GM21717 (cell line): Measurements from ENCODE around the gene CDYL2.

Source experiments
- ATAC-seq: cut with Tn5 transposase; IDR thresholded peaks from one replicate; pipeline ENCODE4 v1.9.1; 2021; ENCODE audit warnings: mild to moderate bottlenecking, moderate library complexity; ENCODE audit not compliant: unreplicated experiment

Gene CDYL2

GRCh38 chr16:80710918-80711317 is 93.5 kb downstream of the CDYL2 start:
- peak; percentile 92 for ATAC-seq

- ATAC-seq: no peak
Measured at GRCh38 chr16:80708823-80709222, 95.6 kb downstream of the CDYL2 start.

DNA sequence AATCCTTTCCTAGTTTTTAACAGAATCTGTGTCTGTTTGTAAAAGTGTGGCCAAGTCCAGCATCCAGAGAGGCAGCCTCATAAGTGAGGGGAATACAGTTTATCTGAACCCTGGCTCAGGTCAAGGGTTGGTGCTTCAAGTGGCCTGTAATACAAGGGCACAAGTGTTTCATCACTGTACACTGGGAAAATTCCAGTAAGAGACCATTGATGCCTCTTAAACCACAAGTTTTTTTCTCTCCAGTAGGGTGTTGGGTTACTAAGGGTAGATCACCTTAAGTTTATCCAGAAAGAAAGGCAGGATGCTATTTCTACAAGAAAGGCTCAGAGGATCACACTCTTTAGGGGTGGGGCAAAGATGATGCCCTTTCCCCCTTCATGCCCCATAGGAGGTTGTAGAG is 96.7 kb downstream of the CDYL2 start:
- ATAC-seq: no peak

- no peak for ATAC-seq
Measured at GRCh38 chr16:80705596-80705995, 98.8 kb downstream of the CDYL2 start.

DNA sequence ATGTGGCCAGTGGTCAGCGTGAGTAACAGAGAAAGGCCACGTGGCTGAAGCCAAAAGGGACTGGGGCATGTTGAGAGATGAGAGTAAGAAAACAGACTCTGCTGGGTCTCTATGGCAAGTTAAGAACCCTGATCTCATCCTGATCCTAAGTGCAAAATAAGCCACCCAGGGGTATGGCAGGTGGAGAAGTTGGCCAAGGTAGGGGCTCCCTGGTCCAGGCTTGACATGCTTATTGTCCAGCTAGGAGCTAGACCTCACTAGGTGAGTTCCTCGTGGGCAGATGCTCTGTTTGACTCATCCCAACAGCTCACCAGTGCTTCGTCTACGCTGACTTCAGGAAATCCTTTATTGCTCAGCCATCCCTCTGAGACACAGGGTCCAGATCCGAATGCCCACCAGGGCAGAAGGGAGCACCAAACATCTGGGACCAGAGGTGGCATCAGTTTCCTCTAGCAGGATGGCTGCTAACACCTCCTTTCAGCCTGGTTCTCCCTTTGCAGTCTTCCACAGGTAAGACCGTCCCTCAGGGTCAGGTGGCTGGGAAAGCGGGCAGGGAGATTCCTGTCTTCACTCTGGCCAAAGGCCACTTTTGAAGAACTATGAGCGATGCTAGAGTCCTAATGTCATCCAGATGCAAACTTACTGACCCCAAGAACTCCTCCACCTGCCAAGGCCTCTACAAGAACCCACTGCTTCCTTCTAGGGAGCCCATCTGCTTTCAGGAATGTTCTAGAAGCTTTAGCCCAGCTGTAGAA is 99.5 kb downstream of the CDYL2 start:
- ATAC-seq: no peak

GRCh38 chr16:80703131-80704071 is 101.0 kb downstream of the CDYL2 start:
- no peak for ATAC-seq

DNA sequence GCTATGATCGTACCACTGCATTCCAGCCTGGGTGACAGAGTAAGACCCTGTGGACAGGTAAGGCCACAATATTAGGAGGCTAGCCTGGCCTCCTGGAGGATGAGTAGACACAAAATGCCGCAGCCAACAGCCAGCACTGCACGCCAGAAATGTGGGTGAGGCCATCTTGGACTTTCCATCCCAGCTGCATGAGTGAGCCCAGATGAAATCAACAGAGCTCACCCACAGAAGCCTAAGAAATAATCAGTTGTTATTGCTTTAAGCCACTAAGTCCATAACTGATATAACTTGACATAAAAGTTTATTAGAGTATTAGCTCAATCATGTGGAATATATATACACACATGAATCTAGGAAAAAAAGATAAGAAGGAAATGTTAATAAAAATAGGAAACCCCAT is 101.7 kb downstream of the CDYL2 start:
- ATAC-seq: no peak

GRCh38 chr16:80700558-80700957 is 103.8 kb downstream of the CDYL2 start:
- no peak for ATAC-seq

DNA sequence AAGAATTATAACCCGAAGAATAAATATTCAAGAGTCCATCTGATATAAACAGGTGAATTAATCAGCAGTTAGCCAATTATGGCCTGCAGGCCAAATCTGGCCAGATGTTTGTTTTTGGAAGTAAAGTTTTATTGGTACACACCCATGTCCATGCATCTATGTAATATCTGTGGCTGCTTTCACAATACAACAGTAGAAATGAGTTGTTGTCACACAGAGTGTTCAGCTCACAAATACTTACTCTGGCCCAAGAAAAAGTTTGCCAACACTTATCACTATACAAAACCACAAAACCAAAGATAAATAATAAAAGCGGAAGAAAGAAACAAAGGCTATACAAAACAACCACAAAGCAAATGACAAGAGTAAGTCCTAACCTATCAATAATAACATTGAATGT is 109.4 kb downstream of the CDYL2 start:
- ATAC-seq: peak; percentile 49

DNA sequence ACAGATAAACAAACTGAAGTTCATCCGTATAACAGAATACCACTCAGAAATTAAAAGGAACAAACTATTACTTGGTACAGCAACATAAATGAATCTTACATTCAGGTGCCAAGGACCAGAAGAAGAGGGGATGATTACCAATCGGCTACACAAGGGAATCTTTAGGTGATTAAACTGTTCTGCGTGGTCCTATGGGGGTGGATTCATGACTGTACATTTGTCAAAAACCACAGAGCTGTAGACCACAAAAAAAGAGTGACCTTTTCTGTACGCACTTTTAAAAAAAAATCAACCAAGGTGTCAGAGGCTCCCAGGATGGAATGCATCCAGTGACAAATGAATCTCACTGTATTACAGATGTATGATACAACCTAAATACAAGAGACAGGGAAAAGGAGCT is 110.8 kb downstream of the CDYL2 start:
- no peak for ATAC-seq

DNA sequence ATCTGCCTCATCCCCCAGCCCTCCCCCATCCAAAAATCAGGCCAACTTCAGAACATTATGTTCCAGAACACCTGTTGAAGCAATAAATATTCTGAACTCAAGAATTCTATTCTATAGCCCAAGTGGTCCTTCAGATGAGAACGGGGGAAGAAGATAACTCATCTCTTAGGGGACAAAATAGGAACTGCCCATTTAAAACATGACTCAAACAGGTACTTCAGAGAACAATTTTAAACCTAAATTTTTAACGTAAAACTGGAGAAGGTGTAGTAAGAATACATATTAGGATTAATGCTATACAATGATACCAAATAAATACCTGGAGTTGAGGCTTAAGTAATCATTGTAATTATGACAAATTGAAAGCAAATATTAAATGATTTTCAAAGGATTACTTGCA is 112.1 kb downstream of the CDYL2 start:
- ATAC-seq: no peak

DNA sequence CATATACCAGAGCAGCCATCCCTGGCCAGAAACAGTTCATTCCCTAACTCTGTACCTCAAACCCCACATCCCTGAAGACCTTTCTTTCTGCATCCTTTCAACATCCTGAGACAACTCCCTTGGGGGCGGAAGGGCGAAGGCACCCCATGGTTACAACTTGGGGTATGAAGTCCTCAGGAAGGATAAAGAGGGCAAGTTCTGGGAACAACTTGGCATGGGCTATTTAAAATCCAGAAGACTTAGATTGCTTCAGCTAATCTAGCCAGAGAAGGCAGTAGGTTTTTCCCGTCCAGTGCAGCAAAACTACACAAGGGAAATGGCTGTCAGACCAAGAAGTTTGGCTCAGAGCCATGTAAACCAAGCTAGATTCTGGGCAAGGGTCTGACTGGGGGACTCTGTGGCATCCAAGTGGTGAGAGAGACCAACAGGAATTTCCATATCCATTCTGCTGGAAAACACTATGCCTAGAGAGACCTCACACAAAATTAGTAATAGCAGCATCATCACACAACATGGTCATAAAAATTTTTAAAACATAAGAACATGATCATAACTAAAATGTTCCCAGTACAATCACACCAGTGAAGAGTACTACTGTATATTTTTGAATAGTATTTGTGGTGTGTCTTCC is 113.2 kb downstream of the CDYL2 start:
- ATAC-seq: no peak

DNA sequence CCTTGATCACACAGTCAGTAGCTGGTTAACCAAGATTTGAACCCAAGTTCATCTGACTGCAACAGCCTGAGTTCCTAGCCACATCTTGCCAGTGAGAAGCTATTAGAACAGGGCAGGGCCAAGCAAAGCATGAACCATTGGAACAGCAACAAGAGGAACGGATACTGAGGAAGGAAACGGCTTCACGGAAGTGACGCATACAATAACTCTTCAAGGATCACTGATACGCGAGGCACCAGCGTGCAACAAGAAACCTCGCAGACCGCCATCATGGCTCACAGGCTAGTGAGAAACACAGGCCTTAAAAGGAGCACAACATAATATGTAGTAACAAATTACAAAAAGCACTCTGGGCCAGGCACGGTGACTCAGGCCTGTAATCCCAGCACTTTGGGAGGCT is 114.9 kb downstream of the CDYL2 start:
- ATAC-seq: no peak

DNA sequence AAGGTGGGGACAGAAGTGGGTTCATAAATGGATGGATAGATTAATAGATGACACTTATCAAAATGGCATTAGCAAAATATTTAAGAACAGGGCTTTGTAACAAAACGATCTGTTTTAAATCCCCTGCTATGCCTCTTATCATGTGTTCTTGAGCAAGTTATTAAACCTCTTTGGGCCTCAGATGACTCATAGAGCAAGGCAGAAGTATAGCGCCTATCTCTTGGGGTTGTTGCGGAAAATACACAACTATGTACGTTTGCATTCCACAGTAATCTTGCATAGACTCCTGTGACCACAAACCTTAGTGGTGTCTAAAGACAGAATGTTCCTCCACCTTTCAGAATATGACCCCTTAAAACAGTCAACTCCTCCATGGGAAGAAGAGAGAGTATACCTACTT is 116.8 kb downstream of the CDYL2 start:
- no peak for ATAC-seq

- ATAC-seq: no peak
Measured at GRCh38 chr16:80684906-80685305, 119.5 kb downstream of the CDYL2 start.

- no peak for ATAC-seq
Measured at GRCh38 chr16:80684136-80684765, 120.1 kb downstream of the CDYL2 start.

GRCh38 chr16:80683646-80684045 is 120.8 kb downstream of the CDYL2 start:
- no peak for ATAC-seq

GRCh38 chr16:80682421-80683070 is 121.9 kb downstream of the CDYL2 start:
- ATAC-seq: no peak

DNA sequence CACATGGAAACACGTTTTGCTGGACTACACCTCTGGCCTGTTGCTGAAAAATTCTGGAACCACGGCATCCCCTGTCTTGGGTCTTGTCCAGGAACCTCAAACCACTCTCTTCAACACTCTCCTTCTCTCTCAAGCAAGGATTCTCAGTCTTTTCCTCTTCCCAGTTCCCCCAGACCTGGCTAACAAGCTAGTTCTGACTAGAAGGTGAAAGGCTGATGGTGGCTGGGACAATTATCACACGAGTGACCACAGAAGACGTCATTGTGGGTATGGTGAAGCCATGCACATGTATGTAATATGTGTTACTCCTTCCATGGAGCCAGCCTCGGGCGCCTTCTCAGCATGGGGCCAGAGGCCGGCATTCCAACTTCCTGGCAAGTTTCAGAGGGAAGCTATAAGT is 123.0 kb downstream of the CDYL2 start:
- no peak for ATAC-seq

- no peak for ATAC-seq
Measured at GRCh38 chr16:80680839-80681238, 123.6 kb downstream of the CDYL2 start.

- ATAC-seq: no peak
Measured at GRCh38 chr16:80680046-80680445, 124.4 kb downstream of the CDYL2 start.
